Endothelial cell of umbilical vein (primary cell): ENCODE results near the gene TSPAN18. TPM values are rescaled to one million over a fixed set of nuclear protein-coding genes. Genes with fewer than 3 reads are reported as not detected.

Experiments
- BruUV-seq: library from RNA; stranded (reverse); fragments of 400-500 nt; replicated peaks from 2 replicates; lab custom pipeline; 2021; lab: Mats Ljungman, UMichigan
- CTCF ChIA-PET: fragments of 300-600, 350-600 bp; sonication (Branson Sonifier 250); formaldehyde crosslinking; loops from one replicate; lab custom pipeline; 2021; ENCODE audit warnings: antibody characterized with exemption, inconsistent platforms; lab: Charles Lee
- POLR2A ChIA-PET: fragments of 300-600, 350-600 bp; sonication (Branson Sonifier 250); formaldehyde crosslinking; loops from one replicate; lab custom pipeline; 2021; ENCODE audit warnings: antibody characterized with exemption, inconsistent platforms; lab: Charles Lee
- DNase-seq: peaks from one replicate; pipeline ENCODE4 v3.0.0-alpha.2; 2011; ENCODE audit warnings: low read depth, low spot score
- FAIRE-seq: peaks from 2 replicates; lab custom pipeline; 2011; peaks lifted over from hg19 to GRCh38; lab: Jason Lieb, UNC
- H2AFZ ChIP-seq: 2 replicates; pipeline ENCODE4 v1.6.0; 2012; ENCODE audit warnings: low read depth, low read length, control low read depth, inconsistent platforms
- H3K27ac ChIP-seq: 2 replicates; pipeline ENCODE4 v1.5.1; 2011; ENCODE audit warnings: low read depth, mild to moderate bottlenecking, control low read depth, low read length, moderate library complexity; ENCODE audit not compliant: insufficient read depth
- H3K27me3 ChIP-seq, 2 experiments: 2 replicates each; pipeline versions ENCODE4 v1.6.0 to v1.6.1; 2011; ENCODE audit warnings: low read length in 2 of 2, mixed read lengths in 1 of 2; ENCODE audit not compliant: control insufficient read depth in 2 of 2, insufficient read depth in 2 of 2
- H3K36me3 ChIP-seq, 2 experiments: 2 replicates in 1 of 2; 3 replicates in 1 of 2; pipeline ENCODE4 v1.5.1; 2011; ENCODE audit warnings: low read length in 2 of 2, mild to moderate bottlenecking in 1 of 2, moderate library complexity in 1 of 2; ENCODE audit not compliant: control insufficient read depth in 2 of 2, insufficient read depth in 2 of 2; ENCODE audit errors: extremely low read depth in 1 of 2
- H3K4me1 ChIP-seq: 3 replicates; pipeline ENCODE4 v1.5.1; 2011; ENCODE audit warnings: mild to moderate bottlenecking, low read length; ENCODE audit not compliant: control insufficient read depth, insufficient read depth; ENCODE audit errors: extremely low read depth
- H3K4me2 ChIP-seq: 2 replicates; pipeline ENCODE4 v1.6.1; 2011; ENCODE audit warnings: low read length, control low read depth, mixed read lengths; ENCODE audit not compliant: insufficient read depth
- H3K4me3 ChIP-seq, 3 experiments: fragments of 200-600 bp in 1 of 3; sonication (generic), shearing (Covaris generic) in 1 of 3; replicated peaks in 1 of 3; 2 replicates each; pipeline ENCODE4 v1.5.1; 2011 to 2016; ENCODE audit warnings: control low read depth in 3 of 3, low read length in 3 of 3, mild to moderate bottlenecking in 2 of 3, inconsistent platforms in 1 of 3, low read depth in 1 of 3, moderate library complexity in 1 of 3; ENCODE audit not compliant: insufficient read depth in 1 of 3
- H3K79me2 ChIP-seq: 2 replicates; pipeline ENCODE4 v1.6.0; 2012; ENCODE audit warnings: low read length, inconsistent platforms; ENCODE audit not compliant: control insufficient read depth, insufficient read depth
- H3K9ac ChIP-seq: replicated peaks from 2 replicates; pipeline ENCODE3; 2011; ENCODE audit warnings: low read length, control low read depth; ENCODE audit not compliant: insufficient read depth; ENCODE audit errors: extremely low read depth
- H3K9me1 ChIP-seq: replicated peaks from 3 replicates; pipeline ENCODE4 v1.6.0; 2011; ENCODE audit warnings: mild to moderate bottlenecking, low read length; ENCODE audit not compliant: control insufficient read depth, insufficient read depth; ENCODE audit errors: extremely low read depth
- H3K9me3 ChIP-seq: replicated peaks from 2 replicates; pipeline ENCODE4 v1.5.1; 2012; ENCODE audit warnings: low read length, inconsistent platforms; ENCODE audit not compliant: control insufficient read depth, insufficient read depth
- H4K20me1 ChIP-seq: replicated peaks from 2 replicates; pipeline ENCODE3; 2011; ENCODE audit warnings: mild to moderate bottlenecking, low read length; ENCODE audit not compliant: control insufficient read depth, insufficient read depth; ENCODE audit errors: extremely low read depth
- EZH2 ChIP-seq: IDR thresholded peaks from 2 replicates; pipeline ENCODE4 v1.6.1; 2012; ENCODE audit warnings: borderline replicate concordance, low read depth, mild to moderate bottlenecking, moderate library complexity, low read length, inconsistent platforms; ENCODE audit not compliant: severe bottlenecking
- FOS ChIP-seq: IDR thresholded peaks from 2 replicates; pipeline ENCODE4 v1.6.1; 2011; ENCODE audit warnings: mild to moderate bottlenecking, low read length, moderate library complexity, borderline replicate concordance; ENCODE audit not compliant: insufficient read depth
- GATA2 ChIP-seq: IDR thresholded peaks from 2 replicates; pipeline ENCODE4 v1.7.0; 2011; ENCODE audit warnings: low read depth, mild to moderate bottlenecking, moderate library complexity, mixed read lengths, low read length; ENCODE audit not compliant: insufficient read length, insufficient read depth
- JUN ChIP-seq: IDR thresholded peaks from 2 replicates; pipeline ENCODE4 v1.6.1; 2011; ENCODE audit warnings: borderline replicate concordance, low read depth; ENCODE audit not compliant: insufficient read length, insufficient read depth
- MYC ChIP-seq: IDR thresholded peaks from one replicate; pipeline ENCODE4 v1.6.1; 2011; ENCODE audit warnings: mild to moderate bottlenecking, low read depth, low read length
- POLR2A ChIP-seq: IDR thresholded peaks from 2 replicates; pipeline ENCODE4 v1.6.1; 2012; ENCODE audit warnings: low read depth, mild to moderate bottlenecking, control low read depth, low read length
- POLR2AphosphoS5 ChIP-seq: IDR thresholded peaks from 2 replicates; pipeline ENCODE4 v1.6.1; 2012; ENCODE audit warnings: low read depth, mild to moderate bottlenecking, control low read depth, low read length, moderate library complexity; ENCODE audit not compliant: insufficient read depth
- dilution Hi-C: fragments of 300-500 bp; cut with MboI; formaldehyde crosslinking; loops from one replicate; pipeline ENCODE4 v1.15.0; 2019; ENCODE audit warnings: low sequenced_read_pairs; ENCODE audit not compliant: extremely low pct_ligation_motif_present
- intact Hi-C: fragments of 100-400 bp; cut with micrococcal nuclease; formaldehyde crosslinking; loops from one replicate; pipeline ENCODE4 v1.10.0; 2022
- polyA plus RNA-seq, 4 experiments: library from polyadenylated mRNA; depleted of rRNA in 3 of 4; stranded (reverse) in 3 of 4; unstranded in 1 of 4; fragments of >200 nt; gene quantifications; 2 replicates each; pipeline versions ENCODE4 v1.2.1 to v1.2.3, GENCODE V29; 2011 to 2012; ENCODE audit warnings: missing spikeins in 1 of 4
- total RNA-seq: library from RNA; stranded (reverse); gene quantifications from 2 replicates; pipeline ENCODE4 v1.2.3, GENCODE V29; 2021
- TF ChIP-seq, protein P1 (sequence below): IDR thresholded peaks from 2 replicates; pipeline ENCODE4 v1.6.1; 2011; ENCODE audit not compliant: insufficient read depth, insufficient read length
- TF ChIP-seq, protein P2 (sequence below), 2 donors: IDR thresholded peaks; 1 replicate in 1 of 2; 2 replicates in 1 of 2; pipeline ENCODE4 v1.5.1; 2011; ENCODE audit warnings: low read length in 2 of 2, mild to moderate bottlenecking in 2 of 2, moderate library complexity in 2 of 2, control low read depth in 1 of 2, inconsistent platforms in 1 of 2, low read depth in 1 of 2; ENCODE audit not compliant: insufficient read depth in 1 of 2; ENCODE audit errors: extremely low read depth in 1 of 2

TSPAN18 gene
- total and polyA plus RNA-seq, 2 donors (not counting 3 experiments of a cell fraction or from before 2014, with no cell fraction given), result 32.2 to 118 TPM

GRCh38 chr11:44797051-44797450 is 70.3 kb downstream of the TSPAN18 start:
- Histone ChIP-seq H3K27ac (no peak overlapping the region), H3K27me3 (no peaks in the 10 kb centered on the region), H2AFZ (no peak overlapping the region), H3K9ac (no peak overlapping the region), H3K4me1 (no peaks in the 10 kb centered on the region), H3K9me1 (no peaks in the 10 kb centered on the region), H3K9me3 (no peaks in the 10 kb centered on the region), H3K36me3 (no peaks in the 10 kb centered on the region), H3K79me2 (no peaks in the 10 kb centered on the region), H3K4me3 (no peak overlapping the region), H4K20me1 (no peaks in the 10 kb centered on the region), H3K4me2 (no peak overlapping the region)
- dilution Hi-C loops, result no loop called here
- TF ChIP-seq FOS (no peak), POLR2AphosphoS5 (no peak), EZH2 (no peak), POLR2A (no peak), MYC (no peak), JUN (no peak), GATA2 (no peak)
- TF ChIP-seq, protein P1, sequence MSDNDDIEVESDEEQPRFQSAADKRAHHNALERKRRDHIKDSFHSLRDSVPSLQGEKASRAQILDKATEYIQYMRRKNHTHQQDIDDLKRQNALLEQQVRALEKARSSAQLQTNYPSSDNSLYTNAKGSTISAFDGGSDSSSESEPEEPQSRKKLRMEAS, result no peak
- TF ChIP-seq, protein P2, sequence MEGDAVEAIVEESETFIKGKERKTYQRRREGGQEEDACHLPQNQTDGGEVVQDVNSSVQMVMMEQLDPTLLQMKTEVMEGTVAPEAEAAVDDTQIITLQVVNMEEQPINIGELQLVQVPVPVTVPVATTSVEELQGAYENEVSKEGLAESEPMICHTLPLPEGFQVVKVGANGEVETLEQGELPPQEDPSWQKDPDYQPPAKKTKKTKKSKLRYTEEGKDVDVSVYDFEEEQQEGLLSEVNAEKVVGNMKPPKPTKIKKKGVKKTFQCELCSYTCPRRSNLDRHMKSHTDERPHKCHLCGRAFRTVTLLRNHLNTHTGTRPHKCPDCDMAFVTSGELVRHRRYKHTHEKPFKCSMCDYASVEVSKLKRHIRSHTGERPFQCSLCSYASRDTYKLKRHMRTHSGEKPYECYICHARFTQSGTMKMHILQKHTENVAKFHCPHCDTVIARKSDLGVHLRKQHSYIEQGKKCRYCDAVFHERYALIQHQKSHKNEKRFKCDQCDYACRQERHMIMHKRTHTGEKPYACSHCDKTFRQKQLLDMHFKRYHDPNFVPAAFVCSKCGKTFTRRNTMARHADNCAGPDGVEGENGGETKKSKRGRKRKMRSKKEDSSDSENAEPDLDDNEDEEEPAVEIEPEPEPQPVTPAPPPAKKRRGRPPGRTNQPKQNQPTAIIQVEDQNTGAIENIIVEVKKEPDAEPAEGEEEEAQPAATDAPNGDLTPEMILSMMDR (IDR thresholded peaks at IDR 0.05; ENCODE audit: extremely low read depth in 1 of 2, insufficient read depth in 1 of 2, low read depth in 1 of 2, low read length in 2 of 2), result no peak
- FAIRE-seq (no peak), DNase-seq (no peak)
- BruUV-seq, result no TSS peak
- intact Hi-C loops, result no loop called here
- ChIA-PET POLR2A (no interaction called here), CTCF (no interaction called here)
